SU-DHL-6 (cell line): ENCODE data around the gene EXOC4.

Experiments
- H2AFZ ChIP-seq: fragments of 200-600 bp; sonication (generic); 2 replicates; pipeline ENCODE4 v1.6.1; 2014; ENCODE audit warnings: low read depth, mild to moderate bottlenecking, moderate library complexity, mixed read lengths, antibody characterized with exemption, low read length; ENCODE audit not compliant: severe bottlenecking
- H3F3A ChIP-seq: fragments of 200-600 bp; shearing (Covaris generic); 2 replicates; pipeline ENCODE4 v1.6.0; 2016; ENCODE audit warnings: antibody characterized with exemption, mild to moderate bottlenecking; ENCODE audit not compliant: insufficient read depth
- H3K27ac ChIP-seq: fragments of 200-600 bp; sonication (generic); 2 replicates; pipeline ENCODE4 v1.5.1; 2016; ENCODE audit warnings: low read depth, mild to moderate bottlenecking, low read length, moderate library complexity, mixed read lengths
- H3K27me3 ChIP-seq: fragments of 200-600 bp; sonication (generic), shearing (Covaris generic); 2 replicates; pipeline ENCODE4 v1.6.0; 2014; ENCODE audit warnings: mild to moderate bottlenecking, low read length
- H3K36me3 ChIP-seq: fragments of 200-600 bp; sonication (generic); 2 replicates; pipeline ENCODE4 v1.6.1; 2014; ENCODE audit warnings: mild to moderate bottlenecking, low read length, mixed read lengths
- H3K4me2 ChIP-seq: fragments of 300-600, 200-600 bp; shearing (Covaris generic), sonication (generic); 2 replicates; pipeline ENCODE4 v1.6.0; 2014; ENCODE audit warnings: low read length, low read depth, mild to moderate bottlenecking; ENCODE audit not compliant: poor library complexity, severe bottlenecking
- H3K4me3 ChIP-seq: fragments of 200-600 bp; sonication (generic); 2 replicates; pipeline ENCODE4 v1.5.1; 2014; ENCODE audit warnings: antibody characterized with exemption, low read length, mild to moderate bottlenecking, mixed read lengths; ENCODE audit not compliant: insufficient read depth, poor library complexity, severe bottlenecking
- H3K79me2 ChIP-seq: fragments of 200-600 bp; sonication (generic); 2 replicates; pipeline ENCODE4 v1.6.1; 2014; ENCODE audit warnings: mild to moderate bottlenecking, low read length, moderate library complexity; ENCODE audit not compliant: insufficient read depth
- H3K9ac ChIP-seq: fragments of 200-600 bp; sonication (generic); 2 replicates; pipeline ENCODE4 v1.7.0; 2014; ENCODE audit warnings: mild to moderate bottlenecking, low read length
- H3K9me2 ChIP-seq: fragments of 200-600 bp; sonication (generic); replicated peaks from 2 replicates; pipeline ENCODE4 v1.6.1; 2014; ENCODE audit warnings: low read length; ENCODE audit not compliant: insufficient read depth
- H3K9me3 ChIP-seq: fragments of 200-600 bp; sonication (generic); 2 replicates; pipeline ENCODE4 v1.6.1; 2014; ENCODE audit warnings: low read length, mixed read lengths; ENCODE audit not compliant: insufficient read depth
- H4K20me1 ChIP-seq: fragments of 200-600 bp; sonication (generic); 2 replicates; pipeline ENCODE4 v1.6.1; 2014; ENCODE audit warnings: low read depth, mild to moderate bottlenecking, antibody characterized with exemption, low read length, moderate library complexity, mixed read lengths
- CTCF ChIP-seq: fragments of 200-600 bp; sonication (generic); IDR thresholded peaks from one replicate; pipeline ENCODE4 v1.5.1; 2017; ENCODE audit warnings: antibody characterized with exemption, mild to moderate bottlenecking, low read length, moderate library complexity; ENCODE audit not compliant: insufficient read depth, poor library complexity, severe bottlenecking
- EZH2phosphoT487 ChIP-seq: fragments of 200-600 bp; sonication (generic), shearing (Covaris generic); conservative IDR thresholded peaks from 2 replicates; pipeline ENCODE4 v1.6.1; 2018; ENCODE audit warnings: mild to moderate bottlenecking, antibody characterized with exemption, low read length, moderate library complexity, mixed read lengths

The EXOC4 gene

GRCh38 chr7:134081695-134082094 lies 828.8 kb downstream of the EXOC4 start:
- Histone ChIP-seq H2AFZ (no peak overlapping the region), H3K4me3 (no peak overlapping the region), H3K9ac (no peak overlapping the region), H3K9me2 (no peaks in the 10 kb centered on the region), H3K79me2 (no peaks in the 10 kb centered on the region), H3F3A (no peaks in the 10 kb centered on the region), H3K36me3 (0 out of 2 replicates have a peak, but pooled peaks cover 5% of the 10 kb centered on the region), H3K9me3 (peaks cover 13% of the 10 kb centered on the region; the same call in 1 of the 2 replicates), H3K27ac (no peak overlapping the region), H4K20me1 (no peaks in the 10 kb centered on the region), H3K27me3 (no peaks in the 10 kb centered on the region), H3K4me2 (no peak overlapping the region)
- no peak for TF ChIP-seq EZH2phosphoT487
- no peak for TF ChIP-seq CTCF

GRCh38 chr7:134083766-134084487 lies 831.0 kb downstream of the EXOC4 start:
- no peaks in the 10 kb centered on the region for H4K20me1 ChIP-seq
- H3K27ac ChIP-seq: no peak overlapping the region
- no peaks in the 10 kb centered on the region for H3K27me3 ChIP-seq
- H3K4me3 ChIP-seq: no peak overlapping the region
- TF ChIP-seq CTCF (no peak), EZH2phosphoT487 (no peak)
- H3K9ac ChIP-seq: no peak overlapping the region
- no peaks in the 10 kb centered on the region for H3F3A ChIP-seq
- H3K9me2 ChIP-seq: no peaks in the 10 kb centered on the region
- no peak overlapping the region for H2AFZ ChIP-seq
- no peaks in the 10 kb centered on the region for H3K79me2 ChIP-seq
- peaks cover 27% of the 10 kb centered on the region; the same call in 1 of the 2 replicates for H3K9me3 ChIP-seq
- no peak overlapping the region for H3K4me2 ChIP-seq
- H3K36me3 ChIP-seq: 0 out of 2 replicates have a peak, but pooled peaks cover 5% of the 10 kb centered on the region

DNA sequence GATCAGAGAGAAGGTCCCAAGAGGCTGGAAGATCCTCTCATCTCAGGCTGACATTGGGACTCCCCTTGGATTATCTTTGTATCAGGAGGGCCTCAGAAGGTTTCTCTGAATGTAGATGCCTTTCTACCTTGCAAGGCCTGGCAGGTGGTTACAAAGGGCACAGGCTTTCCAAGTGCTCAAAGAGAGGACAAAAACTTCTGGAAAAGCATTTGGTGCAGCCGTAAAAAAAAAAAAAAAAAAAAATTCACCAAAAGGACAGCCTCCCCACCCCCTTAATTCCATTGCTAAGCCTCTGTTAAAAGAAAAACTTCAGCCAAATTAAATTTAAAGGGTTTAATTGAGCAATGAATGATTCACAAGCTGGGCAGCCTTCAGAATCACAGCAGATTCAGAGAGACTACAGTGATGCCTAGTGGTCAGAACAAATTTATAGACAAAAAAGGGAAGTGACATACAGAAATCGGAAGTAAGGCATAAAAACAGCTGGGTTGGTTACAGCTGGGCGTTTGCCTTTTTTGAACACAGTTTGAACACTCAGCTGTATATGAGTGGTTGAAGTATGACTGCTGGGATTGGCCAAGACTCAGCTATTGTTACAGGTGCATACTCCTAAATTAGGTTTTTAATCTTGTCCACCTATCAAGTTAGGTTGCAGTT lies 831.7 kb downstream of the EXOC4 start:
- H3K36me3 ChIP-seq: 0 out of 2 replicates have a peak, but pooled peaks cover 5% of the 10 kb centered on the region
- no peak overlapping the region for H2AFZ ChIP-seq
- no peaks in the 10 kb centered on the region for H3K79me2 ChIP-seq
- 0 out of 2 replicates have a peak overlapping the region, but pooled peaks have one; percentile 26 for H3K27ac ChIP-seq
- no peak overlapping the region for H3K4me2 ChIP-seq
- peaks cover 33% of the 10 kb centered on the region for H3K9me3 ChIP-seq
- TF ChIP-seq EZH2phosphoT487 (no peak), CTCF (no peak)
- H3K9me2 ChIP-seq: no peaks in the 10 kb centered on the region
- no peaks in the 10 kb centered on the region for H3K27me3 ChIP-seq
- no peaks in the 10 kb centered on the region for H4K20me1 ChIP-seq
- H3F3A ChIP-seq: no peaks in the 10 kb centered on the region
- no peak overlapping the region for H3K4me3 ChIP-seq
- H3K9ac ChIP-seq: no peak overlapping the region
